B cell (primary cell): ENCODE data around the gene FEZ2. TPM values are rescaled to one million over a fixed set of nuclear protein-coding genes. Genes with fewer than 3 reads are reported as not detected.

Source experiments
- ATAC-seq: fragments of 200-7000 bp; cut with Tn5 transposase; one replicate; pipeline ENCODE4 v1.10.0; 2021; ENCODE audit warnings: low read depth, mild to moderate bottlenecking, moderate number of reproducible peaks, moderate library complexity
- CTCF ChIA-PET: fragments of 350-600 bp; sonication (Branson Sonifier 250); formaldehyde crosslinking; loops from one replicate; lab custom pipeline; 2021; ENCODE audit warnings: antibody characterized with exemption, inconsistent platforms; lab: Charles Lee
- POLR2A ChIA-PET: fragments of 350-600 bp; sonication (Branson Sonifier 250); formaldehyde crosslinking; loops from one replicate; lab custom pipeline; 2021; ENCODE audit warnings: antibody characterized with exemption; lab: Charles Lee
- DNase-seq: peaks from one replicate; pipeline ENCODE4 v3.0.0; 2013
- H2AFZ ChIP-seq: 2 replicates; pipeline ENCODE4 v1.6.1; 2012; ENCODE audit warnings: mild to moderate bottlenecking, low read depth, low read length; ENCODE audit not compliant: insufficient read depth, poor library complexity, severe bottlenecking
- H3K27ac ChIP-seq, 2 donors: 1 replicate in 1 of 2; 2 replicates in 1 of 2; pipeline ENCODE4 v1.5.1; 2012 to 2013; ENCODE audit warnings: low read length in 2 of 2, mild to moderate bottlenecking in 2 of 2, moderate library complexity in 1 of 2
- H3K27me3 ChIP-seq, 4 experiments: fragments of 200-600 bp in 1 of 4; sonication (generic) in 1 of 4; replicated peaks in 1 of 4; 1 replicate in 2 of 4; 2 replicates in 2 of 4; pipeline versions ENCODE4 v1.6.1 to v1.7.0; 2013 to 2016; ENCODE audit warnings: low read length in 3 of 4, mild to moderate bottlenecking in 2 of 4, mixed read lengths in 1 of 4, moderate library complexity in 1 of 4; ENCODE audit not compliant: insufficient read depth in 4 of 4, control insufficient read depth in 3 of 4; ENCODE audit errors: control extremely low read depth in 1 of 4
- H3K36me3 ChIP-seq, 2 experiments: replicated peaks in 1 of 2; 1 replicate in 1 of 2; 2 replicates in 1 of 2; pipeline versions ENCODE4 v1.6.1 to v1.7.1; 2013; ENCODE audit warnings: low read length in 1 of 2; ENCODE audit not compliant: insufficient read depth in 2 of 2, control insufficient read depth in 1 of 2; ENCODE audit errors: control extremely low read depth in 1 of 2, extremely low read depth in 1 of 2
- H3K4me1 ChIP-seq, 2 donors: fragments of 200-600 bp in 1 of 2; sonication (generic) in 1 of 2; 1 replicate in 1 of 2; 2 replicates in 1 of 2; pipeline versions ENCODE4 v1.5.1 to v1.6.1; 2013 to 2017; ENCODE audit warnings: low read length in 2 of 2; ENCODE audit not compliant: control insufficient read depth in 2 of 2, insufficient read depth in 2 of 2
- H3K4me2 ChIP-seq: replicated peaks from 2 replicates; pipeline ENCODE3; 2012; ENCODE audit warnings: mild to moderate bottlenecking, low read depth, low read length; ENCODE audit not compliant: poor library complexity, severe bottlenecking
- H3K4me3 ChIP-seq, 5 experiments: fragments of 200-600 bp in 1 of 5; sonication (generic) in 1 of 5; 1 replicate in 3 of 5; 2 replicates in 2 of 5; pipeline versions ENCODE4 v1.5.1 to v1.7.0; 2011 to 2016; ENCODE audit warnings: low read length in 4 of 5, mild to moderate bottlenecking in 4 of 5, low read depth in 2 of 5, control low read depth in 1 of 5, moderate library complexity in 1 of 5; ENCODE audit not compliant: insufficient read depth in 1 of 5; ENCODE audit errors: control extremely low read depth in 1 of 5, extremely low read depth in 1 of 5
- H3K79me2 ChIP-seq: fragments of 200-600 bp; sonication (generic); one replicate; pipeline ENCODE4 v1.6.0; 2016; ENCODE audit warnings: low read length; ENCODE audit not compliant: control insufficient read depth, insufficient read depth
- H3K9ac ChIP-seq: fragments of 200-600 bp; sonication (generic); 2 replicates; pipeline ENCODE4 v1.6.1; 2017; ENCODE audit warnings: mild to moderate bottlenecking, low read length, moderate library complexity
- H3K9me3 ChIP-seq, 3 donors: one replicate each; pipeline versions ENCODE4 v1.6.1 to v1.7.1; 2013; ENCODE audit warnings: low read length in 2 of 3; ENCODE audit not compliant: control insufficient read depth in 2 of 3, insufficient read depth in 1 of 3; ENCODE audit errors: control extremely low read depth in 1 of 3
- H4K20me1 ChIP-seq: 2 replicates; pipeline ENCODE4 v1.6.0; 2012; ENCODE audit warnings: mild to moderate bottlenecking, low read length; ENCODE audit not compliant: insufficient read depth, control insufficient read depth, poor library complexity, severe bottlenecking
- H3K27ac Mint-ChIP-seq: one replicate; pipeline ENCODE4 v1.8.0; 2021; ENCODE audit warnings: mixed read lengths
- H3K27me3 Mint-ChIP-seq: one replicate; pipeline ENCODE4 v1.8.0; 2021; ENCODE audit warnings: mixed read lengths
- H3K4me1 Mint-ChIP-seq: one replicate; pipeline ENCODE4 v1.8.0; 2021; ENCODE audit warnings: mixed read lengths
- H3K4me3 Mint-ChIP-seq: one replicate; pipeline ENCODE4 v1.8.0; 2021; ENCODE audit warnings: mixed read lengths
- H3K9me3 Mint-ChIP-seq: one replicate; pipeline ENCODE4 v1.8.0; 2022; ENCODE audit warnings: mixed read lengths; ENCODE audit not compliant: insufficient read depth
- EZH2 ChIP-seq: IDR thresholded peaks from 2 replicates; pipeline ENCODE4 v1.6.1; 2012; ENCODE audit warnings: borderline replicate concordance, low read depth, mild to moderate bottlenecking, moderate library complexity, low read length; ENCODE audit not compliant: insufficient read depth, poor library complexity, severe bottlenecking
- WGBS: methylation state at CpG from one replicate; pipeline ENCODE4 v1.1.5; 2013; ENCODE audit warnings: missing lambda C conversion rate; ENCODE audit not compliant: insufficient coverage; 5-methylcytosine and 5-hydroxymethylcytosine counted together
- intact Hi-C: fragments of 100-400 bp; cut with micrococcal nuclease; formaldehyde crosslinking; loops from one replicate; pipeline ENCODE4 v1.10.0; 2022
- polyA plus RNA-seq: library from polyadenylated mRNA; depleted of rRNA; stranded (reverse); fragments of >200 nt; gene quantifications from 2 replicates; pipeline ENCODE4 v1.2.3, GENCODE V29; 2012
- total RNA-seq, 2 donors: library from RNA; stranded (reverse); fragments of 120-200 nt in 1 of 2; gene quantifications; 1 replicate in 1 of 2; 2 replicates in 1 of 2; pipeline versions ENCODE4 v1.2.3 to v1.2.4, GENCODE V29; 2013 to 2022
- TF ChIP-seq, protein P1 (sequence below): fragments of 200-600 bp; IDR thresholded peaks from one replicate; pipeline ENCODE4 v1.8.0; 2022; ENCODE audit warnings: antibody characterized with exemption, mild to moderate bottlenecking

FEZ2 gene
- total and polyA plus RNA-seq, 2 donors (not counting 1 experiment from before 2014, with no cell fraction given) = 6.2 to 32.7 TPM

DNA sequence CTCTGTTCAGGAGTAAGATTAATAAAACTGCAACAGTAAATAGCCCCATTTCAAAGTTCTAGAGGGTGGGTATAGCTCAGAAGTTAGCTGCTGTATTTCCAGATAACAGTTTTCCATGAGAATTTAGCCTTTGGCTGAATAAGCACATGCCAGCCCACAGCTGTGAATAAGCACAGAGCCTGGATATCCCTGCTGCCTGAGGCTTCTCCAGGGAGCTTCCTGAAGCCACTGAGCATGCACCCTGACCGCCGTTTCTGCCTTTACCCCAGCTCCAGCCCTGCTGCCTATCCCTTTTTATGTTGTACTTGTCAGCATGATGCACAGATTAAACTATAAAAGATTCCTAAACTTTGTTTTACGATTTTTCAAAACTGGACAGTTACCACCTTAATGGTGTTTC, 85.3 kb downstream of the FEZ2 start:
- ChIA-PET CTCF (no interaction called here), POLR2A (no interaction called here)
- intact Hi-C loops = no loop called here
- no peak overlapping the region for H3K4me3 ChIP-seq
- no peak overlapping the region for H3K4me2 ChIP-seq
- H4K20me1 ChIP-seq = no peaks in the 10 kb centered on the region
- H3K79me2 ChIP-seq = no peaks in the 10 kb centered on the region
- no peaks in the 10 kb centered on the region for H3K27me3 Mint-ChIP-seq
- H3K4me1 Mint-ChIP-seq = no peaks in the 10 kb centered on the region
- H3K9me3 ChIP-seq = no peaks in the 10 kb centered on the region
- H3K27ac ChIP-seq = no peak overlapping the region
- ATAC-seq = no peak
- H3K4me1 ChIP-seq = no peaks in the 10 kb centered on the region
- H2AFZ ChIP-seq = no peak overlapping the region
- 100% methylated on average over 2 of the region's 3 CpGs for WGBS
- DNase-seq = no peak
- no peaks in the 10 kb centered on the region for H3K9me3 Mint-ChIP-seq
- no peak overlapping the region for H3K4me3 Mint-ChIP-seq
- TF ChIP-seq EZH2 = no peak
- TF ChIP-seq, protein P1, sequence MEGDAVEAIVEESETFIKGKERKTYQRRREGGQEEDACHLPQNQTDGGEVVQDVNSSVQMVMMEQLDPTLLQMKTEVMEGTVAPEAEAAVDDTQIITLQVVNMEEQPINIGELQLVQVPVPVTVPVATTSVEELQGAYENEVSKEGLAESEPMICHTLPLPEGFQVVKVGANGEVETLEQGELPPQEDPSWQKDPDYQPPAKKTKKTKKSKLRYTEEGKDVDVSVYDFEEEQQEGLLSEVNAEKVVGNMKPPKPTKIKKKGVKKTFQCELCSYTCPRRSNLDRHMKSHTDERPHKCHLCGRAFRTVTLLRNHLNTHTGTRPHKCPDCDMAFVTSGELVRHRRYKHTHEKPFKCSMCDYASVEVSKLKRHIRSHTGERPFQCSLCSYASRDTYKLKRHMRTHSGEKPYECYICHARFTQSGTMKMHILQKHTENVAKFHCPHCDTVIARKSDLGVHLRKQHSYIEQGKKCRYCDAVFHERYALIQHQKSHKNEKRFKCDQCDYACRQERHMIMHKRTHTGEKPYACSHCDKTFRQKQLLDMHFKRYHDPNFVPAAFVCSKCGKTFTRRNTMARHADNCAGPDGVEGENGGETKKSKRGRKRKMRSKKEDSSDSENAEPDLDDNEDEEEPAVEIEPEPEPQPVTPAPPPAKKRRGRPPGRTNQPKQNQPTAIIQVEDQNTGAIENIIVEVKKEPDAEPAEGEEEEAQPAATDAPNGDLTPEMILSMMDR = no peak
- no peak overlapping the region for H3K9ac ChIP-seq
- H3K27me3 ChIP-seq = no peaks in the 10 kb centered on the region
- peaks cover 0 to 4% of the 10 kb centered on the region in 2 experiments for H3K36me3 ChIP-seq
- H3K27ac Mint-ChIP-seq = no peak overlapping the region

DNA sequence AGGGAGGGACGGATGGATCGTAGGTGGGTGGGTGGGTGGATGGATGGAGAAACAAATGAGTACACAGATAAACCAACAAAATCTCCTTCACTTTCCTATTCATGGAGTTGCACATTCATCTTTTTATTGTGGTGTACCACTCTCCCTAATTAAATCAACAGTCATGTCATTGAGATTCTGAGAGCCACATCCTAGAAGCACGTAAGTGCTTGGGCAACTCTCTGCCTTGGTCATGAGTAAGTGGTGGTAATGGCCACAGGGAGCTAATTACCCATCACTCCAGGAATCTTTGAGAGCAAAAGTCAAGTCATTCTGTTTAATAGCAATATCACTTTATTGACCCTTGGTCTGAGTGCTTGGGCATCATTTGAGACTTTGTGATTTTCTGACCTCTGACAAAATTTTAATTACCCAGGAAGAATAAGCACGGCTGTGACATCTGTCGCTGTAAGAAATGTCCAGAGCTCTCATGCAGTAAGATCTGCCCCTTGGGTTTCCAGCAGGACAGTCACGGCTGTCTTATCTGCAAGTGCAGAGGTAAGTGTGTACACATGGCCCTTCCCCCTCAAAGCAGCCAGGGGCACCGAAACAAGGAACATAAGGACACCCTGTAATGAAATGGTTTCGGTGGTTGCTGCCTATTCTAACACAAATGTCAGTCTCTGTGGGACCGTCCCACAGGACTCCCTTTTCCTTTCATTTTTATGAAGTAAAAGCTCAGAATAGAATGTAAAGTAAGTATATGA, 85.9 kb downstream of the FEZ2 start:
- peaks cover 0 to 4% of the 10 kb centered on the region in 2 experiments for H3K36me3 ChIP-seq
- WGBS = 92% methylated on average over 3 of the region's 9 CpGs
- no peak overlapping the region for H3K27ac ChIP-seq
- no peak overlapping the region for H3K4me2 ChIP-seq
- intact Hi-C loops = no loop called here
- H3K9me3 Mint-ChIP-seq = no peaks in the 10 kb centered on the region
- no peak overlapping the region for H2AFZ ChIP-seq
- H3K4me1 ChIP-seq = no peaks in the 10 kb centered on the region
- no peak overlapping the region for H3K4me3 Mint-ChIP-seq
- no peak overlapping the region for H3K4me3 ChIP-seq
- H3K27me3 Mint-ChIP-seq = no peaks in the 10 kb centered on the region
- no peaks in the 10 kb centered on the region for H3K9me3 ChIP-seq
- POLR2A ChIA-PET = no interaction called here
- no peak overlapping the region for H3K27ac Mint-ChIP-seq
- CTCF ChIA-PET = no interaction called here
- no peaks in the 10 kb centered on the region for H3K27me3 ChIP-seq
- DNase-seq = no peak
- H3K4me1 Mint-ChIP-seq = no peaks in the 10 kb centered on the region
- ATAC-seq = no peak
- no peaks in the 10 kb centered on the region for H3K79me2 ChIP-seq
- no peak overlapping the region for H3K9ac ChIP-seq
- no peaks in the 10 kb centered on the region for H4K20me1 ChIP-seq
- TF ChIP-seq EZH2 = no peak
- TF ChIP-seq, protein P1 = no peak
